Adipose tissue (tissue), 3 donors: ENCODE measurements around the gene AANAT. TPM values are rescaled to one million over a fixed set of nuclear protein-coding genes. Genes with fewer than 3 reads are reported as not detected.
"Not testable (repeated sequence)": the region's sequence is repeated elsewhere in the genome, so short reads cannot be mapped to it uniquely, and the experiment has no call there.

ENCODE experiments used
- H3K27ac ChIP-seq: one replicate; pipeline ENCODE4 v1.5.1; 2013; ENCODE audit warnings: low read depth, low read length
- WGBS, 3 donors: extraction: QIAGEN DNeasy Blood & Tissue Kit; methylation state at CpG; one replicate each; pipeline ENCODE4 v1.1.7; 2013; 5-methylcytosine and 5-hydroxymethylcytosine counted together
- polyA plus RNA-seq, 3 donors: library from polyadenylated mRNA; stranded (reverse); fragments of 200-250 nt; gene quantifications; one replicate each; pipeline ENCODE4 v1.2.3, GENCODE V29; 2013
- donor health status: healthy with polysubstance abuse.
- donor health status: Bipolar disorder and iron deficiency.
- donor health status: healthy.

Gene AANAT
- polyA plus RNA-seq, 3 donors, result 0.08 TPM; not detected in 2

DNA sequence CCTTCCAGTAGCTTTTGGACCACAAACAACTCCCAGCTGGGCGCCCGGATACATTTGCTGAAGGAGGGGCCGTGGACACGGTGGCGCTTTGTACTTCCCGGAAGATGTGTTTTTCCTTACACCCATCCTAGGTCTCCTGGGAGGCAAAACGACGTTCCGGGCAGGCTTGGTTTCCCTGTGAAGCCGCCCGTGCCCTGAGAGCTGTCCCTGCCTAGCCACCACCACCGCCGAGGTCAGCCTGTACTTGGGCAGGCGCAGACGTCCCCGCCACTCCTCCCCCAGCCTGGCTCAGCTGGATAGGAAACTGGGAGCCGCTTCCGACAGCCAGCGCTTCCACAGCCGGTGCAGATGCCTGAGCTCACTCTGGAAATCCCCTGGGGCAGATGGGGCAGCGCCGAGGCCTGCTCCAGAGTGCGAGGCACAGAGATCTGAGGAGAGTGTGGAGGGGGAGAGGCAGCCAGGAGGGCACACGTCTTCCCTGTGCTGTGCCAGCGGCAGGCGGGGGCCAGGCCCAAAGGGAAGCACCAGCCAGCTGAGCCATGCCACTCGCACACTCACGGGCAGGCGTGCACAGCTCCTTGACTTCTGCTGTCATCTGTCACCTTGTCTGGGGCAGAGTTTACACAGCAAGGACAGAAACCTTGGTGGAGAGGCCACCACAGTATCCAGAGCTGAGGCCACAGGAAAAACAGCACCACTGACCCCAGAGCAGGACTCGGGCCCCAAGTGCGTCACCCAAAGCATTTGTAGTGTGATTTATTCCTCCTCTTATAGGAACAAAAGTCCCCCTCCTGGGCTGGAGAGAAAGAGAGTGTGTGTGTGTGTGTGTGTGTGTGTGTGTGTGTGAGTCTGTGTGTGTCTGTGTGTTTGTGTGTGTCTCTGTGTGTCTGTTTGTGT, 30.8 kb downstream of the AANAT start:
- no peak overlapping the region for H3K27ac ChIP-seq
- WGBS, 3 donors, result 13 to 41% (median 32%) methylated on average over 31 of the region's 31 CpGs

DNA sequence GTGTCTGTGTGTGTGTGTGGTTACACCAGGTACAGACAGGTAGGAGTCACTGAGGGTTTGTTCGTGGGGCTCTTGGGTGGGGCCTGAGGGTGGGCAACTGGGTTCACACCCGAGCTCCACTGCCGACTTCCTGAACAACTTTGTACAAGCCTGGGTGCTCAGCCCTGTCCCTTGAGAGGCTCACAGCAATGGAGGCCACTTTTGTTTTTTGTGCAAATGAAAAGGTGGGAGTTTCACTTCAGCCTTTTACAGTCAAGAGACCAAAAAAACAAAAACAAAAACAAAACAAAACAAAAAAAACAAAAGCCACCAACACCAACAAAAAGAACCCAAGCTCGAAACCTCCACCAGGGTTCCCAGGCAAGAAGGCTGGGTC, 31.5 kb downstream of the AANAT start:
- H3K27ac ChIP-seq, result no peak overlapping the region
- WGBS, 3 donors, result 61 to 63% (median 62%) methylated on average over 4 of the region's 4 CpGs

DNA sequence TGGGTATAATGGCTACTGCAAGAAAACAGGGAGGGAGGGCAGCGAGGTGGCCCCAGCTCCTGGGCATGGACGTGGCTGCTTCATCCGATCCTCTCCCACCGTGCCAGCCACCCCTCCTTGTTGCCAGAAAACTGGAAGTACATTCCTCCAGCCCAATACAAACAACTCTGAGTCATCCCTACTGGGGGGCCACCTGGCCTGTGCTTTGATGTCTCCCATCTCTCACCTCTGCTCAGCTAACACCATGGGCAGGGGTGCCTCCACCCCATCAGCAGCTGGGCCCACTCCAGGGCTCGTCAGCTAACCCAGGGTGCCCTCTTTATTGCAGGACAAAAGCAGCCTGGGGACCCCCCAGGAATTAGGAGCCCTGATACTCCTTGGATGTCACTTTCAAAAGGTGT, 31.9 kb downstream of the AANAT start:
- WGBS, 3 donors, result 57 to 82% (median 73%) methylated on average over 5 of the region's 5 CpGs
- no peak overlapping the region for H3K27ac ChIP-seq

DNA sequence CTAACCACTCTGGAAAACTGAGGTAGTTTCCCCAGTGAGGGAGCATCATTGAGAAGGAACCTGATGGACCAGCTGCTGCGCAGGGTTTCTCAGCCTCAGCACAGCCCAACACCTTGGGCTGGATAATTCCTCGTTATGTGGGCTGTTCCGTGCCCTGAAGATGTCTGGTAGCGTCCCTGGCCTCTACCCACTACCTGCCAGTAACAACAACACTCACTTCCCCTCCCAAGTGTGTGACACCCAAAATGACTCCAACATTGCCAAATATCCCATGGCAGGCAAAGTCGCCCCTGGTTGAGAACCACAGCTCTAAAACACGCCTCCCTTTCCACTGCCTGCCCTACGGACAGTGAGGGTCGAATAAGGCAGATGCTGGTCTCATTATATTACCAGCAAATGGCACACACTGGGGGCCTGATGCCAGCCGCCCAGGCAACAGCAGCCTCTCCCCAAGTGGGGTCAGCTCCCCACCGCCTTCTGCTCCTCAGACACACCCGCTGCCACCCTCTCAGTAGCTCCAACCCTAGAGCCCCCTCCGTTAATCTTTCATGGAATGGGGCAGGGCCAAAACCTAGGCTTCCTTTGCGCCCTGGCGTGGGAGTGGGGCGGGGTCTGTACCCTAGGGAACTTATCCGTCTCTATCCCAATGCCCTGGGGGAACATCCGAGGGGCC, 32.8 kb downstream of the AANAT start:
- no peak overlapping the region for H3K27ac ChIP-seq
- 34 to 54% (median 53%) methylated on average over 17 of the region's 17 CpGs for WGBS, 3 donors

DNA sequence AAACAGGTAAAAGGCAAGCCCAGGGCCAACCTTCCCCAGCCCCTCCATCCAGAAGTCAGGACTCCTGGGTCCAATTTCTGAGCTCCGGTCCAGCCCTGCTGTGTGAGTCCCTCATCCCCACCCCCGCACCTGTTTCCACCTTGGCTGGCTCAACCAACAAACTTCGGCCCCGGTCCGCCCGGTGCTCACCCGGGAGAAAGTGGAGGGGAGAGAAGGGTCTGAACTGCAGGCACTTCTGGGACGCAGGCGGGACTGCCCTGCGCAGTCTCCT, 33.3 kb downstream of the AANAT start:
- WGBS, 3 donors, result 3 to 18% (median 16%) methylated on average over 10 of the region's 10 CpGs
- H3K27ac ChIP-seq, result no peak overlapping the region

DNA sequence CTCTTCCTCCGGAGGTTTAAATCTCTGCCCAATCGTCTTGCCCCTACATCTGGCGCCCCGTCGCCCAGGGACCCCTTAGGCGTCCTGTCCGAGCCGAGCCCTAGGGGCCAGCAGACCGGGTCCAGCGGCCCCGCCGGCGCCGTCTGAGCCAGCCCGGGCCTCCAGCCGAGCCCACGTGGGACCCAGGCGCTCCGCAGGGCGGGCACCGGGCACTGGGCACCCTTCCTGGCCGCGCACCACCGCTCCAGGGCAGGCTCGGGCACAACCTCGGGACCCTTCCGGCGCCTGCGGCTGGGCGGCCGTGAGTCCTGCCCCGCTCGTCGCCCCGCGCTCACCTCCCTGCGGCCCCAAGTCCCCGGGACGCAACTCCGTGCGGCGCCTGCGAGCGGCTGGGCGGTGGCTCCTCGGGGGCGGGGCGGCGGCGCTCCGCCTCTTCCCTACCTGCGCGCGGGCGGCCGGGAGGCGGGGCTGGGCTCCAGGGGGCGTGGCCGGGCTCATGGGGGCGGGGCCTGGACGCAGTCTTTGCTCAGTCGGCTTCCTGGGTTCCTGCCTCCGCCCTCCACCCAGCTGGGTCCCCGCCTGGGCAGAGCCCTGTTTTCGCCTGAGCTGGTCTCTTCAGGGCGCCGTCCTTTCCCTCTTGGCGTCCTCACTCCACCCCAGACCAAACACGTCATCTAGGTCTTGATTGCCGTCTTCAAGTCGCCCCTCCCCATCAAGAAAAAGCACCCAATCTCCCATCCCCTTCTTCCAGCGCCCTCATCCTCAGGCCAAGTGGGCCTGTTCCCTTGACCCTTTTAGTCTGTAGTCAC, 33.8 kb downstream of the AANAT start, which contains the start of gene RHBDF2:
Gene RHBDF2 (minus strand): TSS at position 406 of the 809 bp plus-strand sequence. CDS start 19,899 bp downstream, outside the sequence.
- WGBS, 3 donors, result 1% methylated on average over 36 to 72 of the region's 72 CpGs
- H3K27ac ChIP-seq, result no peak within 1 kb of the TSS

DNA sequence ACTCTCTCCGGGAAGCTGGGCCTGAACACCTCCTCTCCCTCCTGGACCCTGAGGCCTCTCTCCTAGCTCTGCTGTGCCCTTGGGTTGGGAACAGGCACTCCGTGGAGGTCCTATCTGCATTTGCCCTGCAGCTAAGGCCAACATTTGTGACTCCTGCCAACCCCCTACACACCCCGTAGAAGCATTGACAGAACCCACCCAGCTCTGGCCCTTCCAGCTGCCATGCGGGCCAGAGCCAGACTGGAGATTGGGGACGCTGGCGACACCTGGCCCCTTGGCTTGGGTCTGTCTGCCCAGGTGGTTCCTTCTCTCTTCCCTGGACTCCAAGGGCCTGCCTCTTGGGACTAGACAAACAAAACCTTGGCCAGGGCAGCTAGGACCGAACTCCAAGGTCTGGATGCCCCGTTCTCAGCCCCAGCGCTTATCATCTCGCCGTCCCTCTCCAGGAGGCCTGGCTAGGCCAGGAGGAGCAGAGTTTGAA, 34.5 kb downstream of the AANAT start:
- WGBS, 3 donors, result 40 to 77% (median 70%) methylated on average over 11 of the region's 11 CpGs
- no peak overlapping the region for H3K27ac ChIP-seq

DNA sequence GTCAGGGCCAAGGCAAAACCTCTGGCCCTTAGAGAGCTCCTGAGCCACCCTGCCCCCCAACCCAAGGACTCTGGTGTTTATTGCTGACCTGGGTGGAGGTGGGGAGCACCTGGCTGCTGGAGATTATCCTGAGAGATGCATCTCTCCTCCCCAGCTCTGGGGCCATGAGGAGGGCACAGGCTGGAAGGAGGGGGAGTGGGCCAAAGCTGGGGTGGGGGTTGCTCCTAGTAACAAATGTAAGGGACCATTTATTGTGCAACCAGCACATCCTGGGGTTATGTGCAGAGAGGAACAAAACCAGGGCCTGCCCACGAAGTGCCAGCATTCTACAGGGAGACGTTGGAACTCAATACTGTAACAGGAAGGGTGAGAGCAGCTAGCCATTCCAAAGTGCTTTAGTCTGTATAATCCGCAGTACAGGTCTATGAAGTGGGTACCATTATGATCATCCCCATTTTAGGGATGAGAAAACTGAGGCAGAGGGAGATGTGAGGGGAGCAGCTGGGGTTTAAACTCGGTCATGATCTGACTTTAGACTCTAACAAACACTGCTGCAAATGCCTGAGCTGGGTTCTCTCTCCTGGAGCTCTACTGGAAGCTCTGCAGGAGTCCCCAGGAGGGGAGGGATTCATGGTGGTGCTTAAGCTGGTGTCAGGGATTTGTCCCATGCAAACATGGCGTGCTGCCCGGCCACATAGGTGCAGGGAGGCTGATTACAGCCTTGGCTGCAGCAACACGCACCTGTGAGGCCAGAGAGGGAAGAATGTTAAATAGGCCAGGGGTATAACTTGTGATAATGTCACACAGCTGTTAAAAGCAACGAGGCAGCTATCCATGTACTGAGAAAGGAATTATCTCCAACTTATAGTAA, 35.2 kb downstream of the AANAT start:
- 49 to 79% (median 73%) methylated on average over 8 of the region's 8 CpGs for WGBS, 3 donors
- no peak overlapping the region for H3K27ac ChIP-seq

DNA sequence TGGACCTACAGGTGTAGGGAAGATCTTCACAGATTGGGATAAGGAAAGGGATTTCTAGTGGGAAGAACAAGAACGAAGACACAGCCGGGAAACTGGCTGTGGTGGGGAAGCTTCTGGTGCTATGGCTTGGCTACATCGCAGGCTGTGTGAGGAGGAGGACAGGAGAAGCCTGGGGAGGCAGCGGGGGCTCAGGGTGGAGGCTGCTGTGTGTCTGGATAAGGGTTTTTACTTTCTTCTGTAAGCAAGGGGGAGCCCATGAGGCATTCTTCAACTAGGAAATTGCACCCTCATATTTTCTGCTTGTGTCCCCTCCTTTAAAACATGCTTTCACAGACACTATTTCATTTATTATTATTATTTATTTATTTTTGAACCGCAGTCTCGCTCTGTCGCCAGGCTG, 36.7 kb downstream of the AANAT start:
- 41 to 64% (median 58%) methylated on average over 6 to 7 of the region's 7 CpGs for WGBS, 3 donors

DNA sequence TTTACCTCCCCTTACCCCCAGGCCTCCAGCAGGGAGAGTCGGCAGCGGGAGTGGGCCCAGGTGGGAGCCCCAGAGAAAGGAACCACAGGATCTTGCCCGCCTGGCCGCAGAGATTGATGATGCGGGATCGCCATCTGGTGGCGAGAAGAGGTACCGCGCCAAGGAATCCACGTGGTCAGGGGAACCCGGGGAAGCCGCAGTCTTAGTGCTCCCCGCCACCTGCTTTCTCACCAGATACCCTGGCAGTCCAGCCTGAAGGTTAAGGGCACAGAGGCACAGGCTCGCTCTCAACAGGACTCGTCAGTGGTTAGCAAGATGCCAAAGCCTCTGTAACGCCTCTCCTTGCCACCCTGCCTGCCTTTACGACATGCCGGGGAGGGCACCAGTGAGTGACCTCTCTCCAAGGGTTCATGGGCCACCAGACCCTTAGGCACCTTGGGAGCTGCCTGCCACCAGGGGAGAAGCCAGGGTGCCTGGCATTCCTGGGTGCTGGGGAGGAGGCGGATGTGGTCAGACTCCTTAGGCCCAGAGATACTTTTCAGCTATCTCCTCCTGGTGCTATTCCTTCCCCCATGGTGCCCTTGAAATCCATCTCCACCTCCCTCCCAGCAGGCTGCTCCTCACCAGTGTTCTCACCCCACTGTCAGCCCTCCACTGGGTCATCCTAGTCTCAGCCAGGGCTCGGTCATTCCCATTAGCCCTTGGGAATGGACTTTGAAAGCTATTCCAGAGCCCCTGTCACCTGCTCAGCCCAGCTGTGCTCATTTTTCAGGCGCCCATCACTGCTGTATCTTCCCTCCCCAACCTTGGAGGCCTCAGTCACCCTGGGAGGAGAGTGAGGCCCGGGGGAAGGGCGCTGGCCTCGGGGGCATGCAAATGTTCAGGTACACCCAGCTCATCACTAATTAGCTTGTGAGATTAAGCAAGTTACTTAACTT, 39.3 kb downstream of the AANAT start:
- WGBS, 3 donors, result 20 to 30% (median 30%) methylated on average over 24 of the region's 24 CpGs
- H3K27ac ChIP-seq, result no peak overlapping the region

More for the DNA sequence above, 36.7 kb downstream of the AANAT start:
- no peak overlapping the region for H3K27ac ChIP-seq

DNA sequence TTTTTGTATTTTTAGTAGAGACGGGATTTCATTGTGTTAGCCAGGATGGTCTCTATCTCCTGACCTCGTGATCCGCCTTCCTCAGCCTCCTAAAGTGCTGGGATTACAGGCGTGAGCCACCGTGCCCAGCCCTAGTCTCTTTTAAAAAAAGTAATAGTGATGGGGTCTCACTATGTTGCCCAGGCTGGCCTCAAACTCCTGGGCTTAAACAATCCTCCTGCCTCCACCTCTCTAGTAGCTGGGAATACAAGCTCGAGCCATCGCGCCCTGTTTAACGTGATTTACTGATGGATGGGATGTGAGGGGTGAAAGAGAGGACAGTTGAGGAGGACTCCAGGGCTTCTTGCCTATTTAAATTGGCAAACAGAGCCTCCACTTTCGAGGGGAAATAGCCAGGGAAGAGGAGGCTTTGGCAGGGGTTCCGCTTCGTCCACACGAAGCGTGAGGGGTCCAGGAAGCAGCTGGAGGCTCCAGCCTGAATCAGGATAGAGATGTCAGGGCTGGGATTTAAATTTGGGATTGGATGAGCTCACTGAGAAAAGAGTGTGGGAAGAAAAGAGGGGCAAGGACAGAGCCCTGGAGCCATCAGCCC, 41.2 kb downstream of the AANAT start:
- not testable (repeated sequence) for H3K27ac ChIP-seq
- 65 to 68% (median 65%) methylated on average over 14 of the region's 14 CpGs for WGBS, 3 donors

DNA sequence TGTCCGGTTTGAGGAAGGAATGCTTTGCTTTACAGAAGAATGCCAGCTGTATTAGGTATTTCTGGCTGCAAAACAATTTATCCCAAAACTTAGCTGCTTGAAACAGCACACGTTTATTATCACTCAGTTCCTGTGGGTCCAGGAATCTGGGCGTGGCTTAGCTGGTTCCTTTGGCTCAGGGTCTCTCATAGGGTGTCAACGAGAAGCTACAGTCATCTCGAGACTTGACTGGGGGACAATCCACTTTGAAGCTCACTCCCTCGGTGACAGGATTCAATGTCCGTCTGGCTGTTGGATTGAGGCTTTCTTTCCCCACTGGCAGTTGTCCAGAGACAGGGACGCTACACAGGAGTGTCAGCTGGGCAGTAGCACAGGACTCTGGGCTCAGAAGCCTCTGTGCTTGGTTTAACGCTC, 43.4 kb downstream of the AANAT start:
- 24 to 36% (median 32%) methylated on average over 9 of the region's 9 CpGs for WGBS, 3 donors

DNA sequence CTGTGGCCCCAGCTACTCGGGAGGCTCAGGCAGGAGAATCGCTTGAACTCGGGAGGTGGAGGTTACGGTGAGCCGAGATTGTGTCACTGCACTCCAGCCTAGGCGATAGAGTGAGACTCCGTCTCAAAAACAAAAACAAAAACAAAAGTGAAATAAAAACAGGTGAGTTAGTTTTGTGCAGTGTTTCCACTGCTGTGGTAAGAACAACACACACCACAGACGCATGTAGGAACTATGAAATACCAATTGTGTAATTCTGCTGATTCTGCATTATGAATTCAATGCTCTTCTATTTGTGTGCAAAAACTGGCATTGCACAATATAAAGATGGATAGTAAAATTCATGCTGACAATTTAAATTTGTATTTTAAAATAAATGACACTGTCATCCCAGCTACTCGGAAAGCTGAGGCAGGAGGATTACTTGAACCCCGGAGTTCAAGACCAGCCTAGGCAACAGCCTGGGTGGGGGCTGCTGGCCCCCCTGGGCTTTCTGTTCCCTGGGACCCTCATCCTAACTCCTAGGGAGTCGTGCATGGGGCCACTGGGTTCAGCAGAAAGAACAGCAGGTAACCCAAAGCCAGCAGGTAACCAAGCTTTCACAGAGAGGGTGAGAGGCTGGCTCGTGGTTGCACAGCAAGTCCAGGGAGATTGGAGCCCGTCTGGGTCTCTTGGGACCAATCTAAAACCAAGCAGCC, 44.4 kb downstream of the AANAT start:
- WGBS, 3 donors, result 70 to 79% (median 78%) methylated on average over 13 of the region's 13 CpGs
- H3K27ac ChIP-seq, result no peak overlapping the region

More for the DNA sequence above, 43.4 kb downstream of the AANAT start:
- no peak overlapping the region for H3K27ac ChIP-seq

DNA sequence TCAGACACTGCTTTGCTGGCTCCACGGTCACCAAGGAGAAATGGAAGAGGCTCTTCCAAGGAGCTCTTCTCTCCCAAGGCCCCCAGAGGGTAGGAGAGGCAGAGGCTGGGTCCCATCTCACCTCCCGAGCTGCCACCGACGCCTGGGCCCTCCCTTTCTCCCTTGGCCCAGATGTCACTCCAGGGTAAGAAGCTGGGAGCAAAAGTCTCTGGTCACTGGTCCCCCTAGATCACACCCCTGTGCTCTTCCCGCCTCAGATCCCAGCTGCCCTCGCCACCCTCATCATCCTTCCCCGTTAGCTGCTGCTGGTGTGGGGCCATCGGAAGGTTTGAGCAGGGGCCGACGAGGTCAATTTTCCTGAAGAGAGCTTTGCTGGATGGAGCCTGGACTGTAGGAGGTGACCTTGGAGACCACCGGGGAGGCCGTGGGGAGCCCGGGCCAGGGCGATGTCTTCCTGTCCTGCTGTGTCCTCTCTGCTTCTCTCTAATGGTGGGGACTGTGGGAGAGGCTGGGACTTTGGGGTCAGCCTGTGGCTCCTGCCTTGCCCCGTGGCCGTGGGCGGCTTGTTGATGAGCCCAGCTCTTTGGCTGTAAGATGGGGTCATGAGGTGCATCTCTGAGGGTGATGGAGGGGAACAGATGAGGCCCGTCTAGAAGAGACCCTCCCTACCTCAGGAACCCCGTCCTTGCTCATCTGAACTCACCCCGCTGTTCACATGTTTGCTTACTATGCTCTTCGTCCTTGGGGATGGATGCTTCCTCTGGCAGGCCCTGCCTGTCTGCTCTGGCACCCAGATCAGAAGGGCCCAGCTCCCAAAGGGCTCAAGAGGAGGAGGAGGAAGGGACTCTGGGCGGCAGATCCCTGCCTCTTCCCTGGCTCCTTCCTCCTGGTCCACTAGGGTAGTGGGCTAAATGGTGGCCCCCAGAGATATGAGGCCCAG, 45.2 kb downstream of the AANAT start:
- 73 to 85% (median 75%) methylated on average over 22 of the region's 22 CpGs for WGBS, 3 donors
- H3K27ac ChIP-seq, result no peak overlapping the region

DNA sequence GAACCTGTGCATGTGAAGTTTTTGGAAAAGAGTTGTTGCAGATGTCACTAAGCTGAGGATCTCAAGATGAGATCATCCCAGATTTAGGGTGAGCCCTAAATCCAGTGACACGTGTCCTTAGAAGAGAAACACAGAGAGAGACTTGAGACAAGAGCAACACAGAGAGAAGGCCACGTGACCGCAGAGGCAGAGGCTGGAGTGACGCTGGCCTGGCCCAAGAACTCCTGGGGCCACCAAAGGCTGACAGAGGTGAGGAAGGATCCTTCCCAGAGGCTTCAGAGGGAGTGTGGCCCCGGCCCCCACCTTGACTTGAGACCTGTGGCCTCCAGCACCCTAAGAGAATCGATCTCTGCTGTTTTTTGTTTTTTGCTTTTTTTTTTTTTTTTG, 45.9 kb downstream of the AANAT start:
- H3K27ac ChIP-seq, result no peak overlapping the region
- 54 to 74% (median 73%) methylated on average over 6 of the region's 6 CpGs for WGBS, 3 donors
